GDM1 (cell line): ENCODE results near the gene MGAT4B.
"Not testable (repeated sequence)": the region's sequence is repeated elsewhere in the genome, so short reads cannot be mapped to it uniquely, and the experiment has no call there.

Source experiments
- DNase-seq: peaks from one replicate; lab custom pipeline; 2025; lab: John Stamatoyannopoulos, UW

Gene MGAT4B

GRCh38 chr5:179794575-179794974 lies 12.1 kb downstream of the MGAT4B start:
- no peak for DNase-seq

GRCh38 chr5:179794171-179794570 lies 12.5 kb downstream of the MGAT4B start:
- DNase-seq, result no peak

GRCh38 chr5:179793468-179794139 lies 13.1 kb downstream of the MGAT4B start, which contains the start of gene LTC4S:
TSS of gene LTC4S (plus strand) at chr5:179793986. CDS start at chr5:179794081, 95 bp downstream.
- DNase-seq, result peak; percentile 90

GRCh38 chr5:179792612-179793467 lies 13.8 kb downstream of the MGAT4B start:
- DNase-seq, result no peak

GRCh38 chr5:179791881-179792611 lies 14.6 kb downstream of the MGAT4B start:
- DNase-seq, result no peak

GRCh38 chr5:179789278-179789677 lies 17.4 kb downstream of the MGAT4B start:
- not testable (repeated sequence) for DNase-seq

- DNase-seq, result no peak
These were observed 18.3 kb downstream of the MGAT4B start for GRCh38 chr5:179788193-179788854.

- DNase-seq, result no peak
These were observed 19.8 kb downstream of the MGAT4B start for GRCh38 chr5:179786861-179787260.

- no peak for DNase-seq
These were observed 23.5 kb downstream of the MGAT4B start for GRCh38 chr5:179783128-179783527.

- no peak for DNase-seq
These were observed 24.8 kb downstream of the MGAT4B start for GRCh38 chr5:179781846-179782245.

GRCh38 chr5:179780362-179780761 lies 26.3 kb downstream of the MGAT4B start:
- DNase-seq, result no peak

GRCh38 chr5:179779826-179780225 lies 26.8 kb downstream of the MGAT4B start:
- no peak for DNase-seq

- no peak for DNase-seq
These were observed 28.1 kb downstream of the MGAT4B start for GRCh38 chr5:179778591-179778990.

GRCh38 chr5:179777909-179778308 lies 28.8 kb downstream of the MGAT4B start:
- no peak for DNase-seq

- DNase-seq, result no peak
These were observed 29.2 kb downstream of the MGAT4B start for GRCh38 chr5:179777456-179777855.

GRCh38 chr5:179776411-179776938 lies 30.2 kb downstream of the MGAT4B start:
- no peak for DNase-seq

- no peak for DNase-seq
These were observed 32.2 kb downstream of the MGAT4B start for GRCh38 chr5:179774442-179774841.

GRCh38 chr5:179773686-179774040 lies 33.0 kb downstream of the MGAT4B start:
- no peak for DNase-seq

- no peak for DNase-seq
These were observed 34.3 kb downstream of the MGAT4B start for GRCh38 chr5:179772351-179772750.

- DNase-seq, result no peak
These were observed 35.3 kb downstream of the MGAT4B start for GRCh38 chr5:179771311-179771895.

- DNase-seq, result no peak
These were observed 36.9 kb downstream of the MGAT4B start for GRCh38 chr5:179769796-179770195.
